Activated CD8-positive, alpha-beta memory T cell treated with anti-CD3 and anti-CD28 coated beads for 1 hour (primary cell): ENCODE data around the gene IGIP.
A peak's percentile ranks its signal among the peaks of the same experiment; 100 is the strongest.

Experiments used
- DNase-seq, 2 donors: peaks; one replicate each; pipeline ENCODE4 v3.0.0-alpha.2; 2020; ENCODE audit warnings: low read depth in 1 of 2; ENCODE audit errors: extremely low read depth in 1 of 2

Gene IGIP

GRCh38 chr5:140111011-140111858 lies 14.5 kb upstream of the IGIP start:
- no peak for DNase-seq

GRCh38 chr5:140111859-140112551 lies 13.7 kb upstream of the IGIP start:
- no peak for DNase-seq

GRCh38 chr5:140112685-140113179 lies 13.0 kb upstream of the IGIP start:
- DNase-seq = no peak

GRCh38 chr5:140113180-140113698 lies 12.5 kb upstream of the IGIP start:
- DNase-seq = no peak

- DNase-seq = peak; percentile 94 to 95
These were observed 12.0 kb upstream of the IGIP start, which contains the start of gene PURA for GRCh38 chr5:140113699-140114263. TSS of gene PURA (plus strand) at chr5:140114109. CDS start at chr5:140114182, 73 bp downstream.

GRCh38 chr5:140114341-140115185 lies 11.2 kb upstream of the IGIP start:
- DNase-seq = peak in 1 of 2 donors; percentile 27

- DNase-seq = no peak
These were observed 10.6 kb upstream of the IGIP start for GRCh38 chr5:140115186-140115500.

GRCh38 chr5:140116716-140117115 lies 9.0 kb upstream of the IGIP start:
- no peak for DNase-seq

- DNase-seq = no peak
These were observed 8.2 kb upstream of the IGIP start for GRCh38 chr5:140117523-140117922.

- DNase-seq = no peak
These were observed 7.3 kb upstream of the IGIP start for GRCh38 chr5:140118302-140118936.

GRCh38 chr5:140126315-140127012 lies 727 bp downstream of the IGIP start:
- DNase-seq = no peak

- no peak for DNase-seq
These were observed 2.6 kb downstream of the IGIP start for GRCh38 chr5:140128376-140128775.

- DNase-seq = no peak
These were observed 5.4 kb downstream of the IGIP start for GRCh38 chr5:140130949-140131733.

GRCh38 chr5:140131967-140132409 lies 6.3 kb downstream of the IGIP start:
- no peak for DNase-seq

GRCh38 chr5:140133514-140134167 lies 7.9 kb downstream of the IGIP start:
- DNase-seq = no peak

GRCh38 chr5:140134277-140134935 lies 8.7 kb downstream of the IGIP start:
- DNase-seq = no peak

- DNase-seq = no peak
These were observed 9.4 kb downstream of the IGIP start for GRCh38 chr5:140135127-140135526.

GRCh38 chr5:140136624-140137023 lies 10.9 kb downstream of the IGIP start:
- DNase-seq = no peak
